Neural cell (in vitro differentiated cells): ENCODE results near the gene COA6. TPM values are rescaled to one million over a fixed set of nuclear protein-coding genes. Genes with fewer than 3 reads are reported as not detected.
"Not testable (repeated sequence)": the region's sequence is repeated elsewhere in the genome, so short reads cannot be mapped to it uniquely, and the experiment has no call there.

Experiments used
- H2AFZ ChIP-seq: fragments of 200-600, 300-800 bp; sonication (generic), shearing (Covaris generic); 2 replicates; pipeline ENCODE4 v1.6.0; 2014; ENCODE audit warnings: low read depth, mild to moderate bottlenecking, antibody characterized with exemption, low read length, moderate library complexity
- H3F3A ChIP-seq: fragments of 200-600 bp; shearing (Covaris generic); 2 replicates; pipeline ENCODE4 v1.6.1; 2016; ENCODE audit warnings: mild to moderate bottlenecking, moderate library complexity, mixed read lengths, antibody characterized with exemption, low read length; ENCODE audit not compliant: insufficient read depth, poor library complexity, severe bottlenecking
- H3K27ac ChIP-seq: fragments of 200-600, 300-800 bp; sonication (generic), shearing (Covaris generic); 2 replicates; pipeline ENCODE4 v1.5.1; 2014; ENCODE audit warnings: mild to moderate bottlenecking, low read length, moderate library complexity
- H3K27me3 ChIP-seq: fragments of 300-800, 200-600 bp; sonication (generic), shearing (Covaris generic); 2 replicates; pipeline ENCODE4 v1.6.0; 2014; ENCODE audit warnings: mild to moderate bottlenecking, low read depth, low read length, moderate library complexity; ENCODE audit not compliant: insufficient read depth
- H3K36me3 ChIP-seq: fragments of 300-800, 200-600 bp; sonication (generic), shearing (Covaris generic); 2 replicates; pipeline ENCODE4 v1.5.1; 2014; ENCODE audit warnings: mild to moderate bottlenecking, antibody characterized with exemption, low read length, moderate library complexity; ENCODE audit not compliant: insufficient read depth
- H3K4me2 ChIP-seq: fragments of 300-800, 200-600 bp; sonication (generic), shearing (Covaris generic); 2 replicates; pipeline ENCODE4 v1.6.0; 2014; ENCODE audit warnings: mild to moderate bottlenecking, low read length
- H3K4me3 ChIP-seq: fragments of 300-800, 200-600 bp; sonication (generic), shearing (Covaris generic); 2 replicates; pipeline ENCODE4 v1.5.1; 2014; ENCODE audit warnings: mild to moderate bottlenecking, low read length, moderate library complexity
- H3K79me2 ChIP-seq: fragments of 200-600 bp; shearing (Covaris generic); replicated peaks from 2 replicates; pipeline ENCODE4 v1.6.0; 2014; ENCODE audit warnings: mild to moderate bottlenecking, low read length, moderate library complexity; ENCODE audit not compliant: insufficient read depth
- H3K9ac ChIP-seq: fragments of 300-800, 200-600 bp; sonication (generic), shearing (Covaris generic); 2 replicates; pipeline ENCODE4 v1.6.1; 2016; ENCODE audit warnings: mild to moderate bottlenecking, low read length, mixed read lengths
- H3K9me2 ChIP-seq: fragments of 200-600 bp; shearing (Covaris generic); 2 replicates; pipeline ENCODE4 v1.6.1; 2016; ENCODE audit warnings: mild to moderate bottlenecking, low read length, mixed read lengths; ENCODE audit not compliant: insufficient read depth
- H3K9me3 ChIP-seq: fragments of 200-600, 300-800 bp; sonication (generic), shearing (Covaris generic); 2 replicates; pipeline ENCODE4 v1.6.1; 2016; ENCODE audit warnings: mild to moderate bottlenecking, mixed run types, low read length, moderate library complexity, mixed read lengths
- H4K20me1 ChIP-seq: fragments of 200-600 bp; shearing (Covaris generic); 2 replicates; pipeline ENCODE4 v1.6.1; 2016; ENCODE audit warnings: mild to moderate bottlenecking, mixed run types; ENCODE audit not compliant: insufficient read depth
- CTCF ChIP-seq: fragments of 450-650 bp; IDR thresholded peaks from 2 replicates; pipeline ENCODE4 v1.5.1; 2014; ENCODE audit warnings: antibody characterized with exemption, mild to moderate bottlenecking, moderate library complexity; ENCODE audit not compliant: poor library complexity, severe bottlenecking
- EP300 ChIP-seq: fragments of 450-650 bp; conservative IDR thresholded peaks from 2 replicates; pipeline ENCODE4 v1.6.1; 2014; ENCODE audit warnings: antibody characterized with exemption, mild to moderate bottlenecking, moderate library complexity; ENCODE audit not compliant: poor library complexity, severe bottlenecking
- EZH2 ChIP-seq: fragments of 200-600, 300-800 bp; shearing (Covaris generic), sonication (generic); IDR thresholded peaks from 2 replicates; pipeline ENCODE4 v1.6.1; 2014; ENCODE audit warnings: antibody characterized with exemption, low read length, borderline replicate concordance, mild to moderate bottlenecking; ENCODE audit not compliant: insufficient read depth, poor library complexity, severe bottlenecking
- MXI1 ChIP-seq: fragments of 450-650 bp; conservative IDR thresholded peaks from 2 replicates; pipeline ENCODE4 v1.6.1; 2014; ENCODE audit warnings: antibody characterized with exemption, mild to moderate bottlenecking; ENCODE audit not compliant: poor library complexity, severe bottlenecking
- POLR2AphosphoS5 ChIP-seq: IDR thresholded peaks from 2 replicates; pipeline ENCODE4 v1.6.1; 2012
- RAD21 ChIP-seq: fragments of 450-650 bp; conservative IDR thresholded peaks from 2 replicates; pipeline ENCODE4 v1.6.1; 2014; ENCODE audit warnings: antibody characterized with exemption, mild to moderate bottlenecking, moderate library complexity
- SMC3 ChIP-seq: fragments of 450-650 bp; conservative IDR thresholded peaks from 2 replicates; pipeline ENCODE4 v1.6.1; 2014; ENCODE audit warnings: antibody characterized with exemption, mild to moderate bottlenecking, moderate library complexity; ENCODE audit not compliant: poor library complexity
- TAF1 ChIP-seq: IDR thresholded peaks from 2 replicates; pipeline ENCODE4 v1.6.1; 2012; ENCODE audit warnings: low read depth
- polyA plus RNA-seq: library from polyadenylated mRNA; depleted of rRNA; stranded (reverse); fragments of >200 nt; gene quantifications from 2 replicates; pipeline ENCODE4 v1.2.3, GENCODE V29; 2014
- TF ChIP-seq, protein P1 (sequence below): IDR thresholded peaks from 2 replicates; pipeline ENCODE4 v1.6.1; 2012; ENCODE audit warnings: borderline replicate concordance

Gene COA6
- polyA plus RNA-seq, 1 donor from 2014 or later, result 48.3 TPM

GRCh38 chr1:234375672-234376071, 2.4 kb downstream of the COA6 start:
- no peaks in the 10 kb centered on the region for H3K9me2 ChIP-seq
- no peak overlapping the region for H3K9ac ChIP-seq
- no peak overlapping the region for H3K4me2 ChIP-seq
- no peaks in the 10 kb centered on the region for H3K9me3 ChIP-seq
- H2AFZ ChIP-seq, result no peak overlapping the region
- no peak overlapping the region for H3K27ac ChIP-seq
- no peaks in the 10 kb centered on the region for H3F3A ChIP-seq
- TF ChIP-seq RAD21 (no peak), SMC3 (no peak), MXI1 (no peak), CTCF (no peak), TAF1 (no peak), EZH2 (no peak), EP300 (no peak), POLR2AphosphoS5 (no peak)
- TF ChIP-seq, protein P1, sequence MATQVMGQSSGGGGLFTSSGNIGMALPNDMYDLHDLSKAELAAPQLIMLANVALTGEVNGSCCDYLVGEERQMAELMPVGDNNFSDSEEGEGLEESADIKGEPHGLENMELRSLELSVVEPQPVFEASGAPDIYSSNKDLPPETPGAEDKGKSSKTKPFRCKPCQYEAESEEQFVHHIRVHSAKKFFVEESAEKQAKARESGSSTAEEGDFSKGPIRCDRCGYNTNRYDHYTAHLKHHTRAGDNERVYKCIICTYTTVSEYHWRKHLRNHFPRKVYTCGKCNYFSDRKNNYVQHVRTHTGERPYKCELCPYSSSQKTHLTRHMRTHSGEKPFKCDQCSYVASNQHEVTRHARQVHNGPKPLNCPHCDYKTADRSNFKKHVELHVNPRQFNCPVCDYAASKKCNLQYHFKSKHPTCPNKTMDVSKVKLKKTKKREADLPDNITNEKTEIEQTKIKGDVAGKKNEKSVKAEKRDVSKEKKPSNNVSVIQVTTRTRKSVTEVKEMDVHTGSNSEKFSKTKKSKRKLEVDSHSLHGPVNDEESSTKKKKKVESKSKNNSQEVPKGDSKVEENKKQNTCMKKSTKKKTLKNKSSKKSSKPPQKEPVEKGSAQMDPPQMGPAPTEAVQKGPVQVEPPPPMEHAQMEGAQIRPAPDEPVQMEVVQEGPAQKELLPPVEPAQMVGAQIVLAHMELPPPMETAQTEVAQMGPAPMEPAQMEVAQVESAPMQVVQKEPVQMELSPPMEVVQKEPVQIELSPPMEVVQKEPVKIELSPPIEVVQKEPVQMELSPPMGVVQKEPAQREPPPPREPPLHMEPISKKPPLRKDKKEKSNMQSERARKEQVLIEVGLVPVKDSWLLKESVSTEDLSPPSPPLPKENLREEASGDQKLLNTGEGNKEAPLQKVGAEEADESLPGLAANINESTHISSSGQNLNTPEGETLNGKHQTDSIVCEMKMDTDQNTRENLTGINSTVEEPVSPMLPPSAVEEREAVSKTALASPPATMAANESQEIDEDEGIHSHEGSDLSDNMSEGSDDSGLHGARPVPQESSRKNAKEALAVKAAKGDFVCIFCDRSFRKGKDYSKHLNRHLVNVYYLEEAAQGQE, result no peak
- H3K27me3 ChIP-seq, result no peaks in the 10 kb centered on the region
- no peaks in the 10 kb centered on the region for H4K20me1 ChIP-seq
- H3K4me3 ChIP-seq, result no peak overlapping the region
- H3K79me2 ChIP-seq, result peaks cover 4% of the 10 kb centered on the region
- H3K36me3 ChIP-seq, result peaks cover 5% of the 10 kb centered on the region

- not testable (repeated sequence) for H3K9me3 ChIP-seq, H3K36me3 ChIP-seq
Measured at GRCh38 chr1:234379591-234380109, 6.4 kb downstream of the COA6 start.

More at GRCh38 chr1:234379591-234380109, 6.4 kb downstream of the COA6 start:
- H3K27me3 ChIP-seq, H3K9ac ChIP-seq, H3K9me2 ChIP-seq, H3K4me2 ChIP-seq, H2AFZ ChIP-seq, H3K79me2 ChIP-seq, H3F3A ChIP-seq, H3K4me3 ChIP-seq, H4K20me1 ChIP-seq, H3K27ac ChIP-seq: not testable (repeated sequence)
